ENCODE results near the gene LRBA.

- TF ChIP-seq CTCF (IDR thresholded peaks at IDR 0.05; ENCODE audit: borderline replicate concordance, extremely low read depth, low read length, poor library complexity, severe bottlenecking) (peak; percentile 84), EZH2 (IDR thresholded peaks at IDR 0.05; ENCODE audit: borderline replicate concordance, low read depth, low read length, severe bottlenecking) (no peak)
Measured at GRCh38 chr4:150242820-150243458, 772.1 kb downstream of the LRBA start.
